ENCODE data around the gene LHFPL3.

LHFPL3 gene

GRCh38 chr7:104777301-104777800 lies 448.9 kb downstream of the LHFPL3 start:
- no peak overlapping the region for H3K4me3 ChIP-seq (ENCODE audit: low read depth, low read length)
- no peak for TF ChIP-seq MYC (IDR thresholded peaks at IDR 0.05; ENCODE audit: low read depth, low read length)
- no peak for TF ChIP-seq MAX (IDR thresholded peaks at IDR 0.05; ENCODE audit: low read depth, low read length)
- TF ChIP-seq POLR2A (IDR thresholded peaks at IDR 0.05; ENCODE audit: extremely low read depth, insufficient read length), result no peak
- no peak for TF ChIP-seq CTCF (IDR thresholded peaks at IDR 0.05; ENCODE audit: low read depth, low read length)
- no peak for DNase-seq (ENCODE audit: low read depth)

- no peak overlapping the region for H3K4me3 ChIP-seq (ENCODE audit: low read depth, low read length)
- no peak for TF ChIP-seq MYC (IDR thresholded peaks at IDR 0.05; ENCODE audit: low read depth, low read length)
- no peak for TF ChIP-seq POLR2A (IDR thresholded peaks at IDR 0.05; ENCODE audit: extremely low read depth, insufficient read length)
- TF ChIP-seq CTCF (IDR thresholded peaks at IDR 0.05; ENCODE audit: low read depth, low read length), result no peak
- no peak for TF ChIP-seq MAX (IDR thresholded peaks at IDR 0.05; ENCODE audit: low read depth, low read length)
- no peak for DNase-seq (ENCODE audit: low read depth)
These were observed 451.5 kb downstream of the LHFPL3 start for GRCh38 chr7:104779888-104780287.

GRCh38 chr7:104784686-104785085 lies 456.3 kb downstream of the LHFPL3 start:
- H3K4me3 ChIP-seq (ENCODE audit: low read depth, low read length), result no peak overlapping the region
- TF ChIP-seq MAX (IDR thresholded peaks at IDR 0.05; ENCODE audit: low read depth, low read length) (no peak), CTCF (IDR thresholded peaks at IDR 0.05; ENCODE audit: low read depth, low read length) (no peak), POLR2A (IDR thresholded peaks at IDR 0.05; ENCODE audit: extremely low read depth, insufficient read length) (no peak), MYC (IDR thresholded peaks at IDR 0.05; ENCODE audit: low read depth, low read length) (no peak)
- DNase-seq (ENCODE audit: low read depth), result no peak

- no peak for TF ChIP-seq CTCF (IDR thresholded peaks at IDR 0.05; ENCODE audit: low read depth, low read length)
- no peak for TF ChIP-seq POLR2A (IDR thresholded peaks at IDR 0.05; ENCODE audit: extremely low read depth, insufficient read length)
- TF ChIP-seq MAX (IDR thresholded peaks at IDR 0.05; ENCODE audit: low read depth, low read length), result no peak
- no peak for TF ChIP-seq MYC (IDR thresholded peaks at IDR 0.05; ENCODE audit: low read depth, low read length)
- DNase-seq (ENCODE audit: low read depth), result no peak
- H3K4me3 ChIP-seq (ENCODE audit: low read depth, low read length), result no peak overlapping the region
These were observed 461.4 kb downstream of the LHFPL3 start for GRCh38 chr7:104789780-104790179.

GRCh38 chr7:104790440-104790839 lies 462.0 kb downstream of the LHFPL3 start:
- TF ChIP-seq MAX (IDR thresholded peaks at IDR 0.05; ENCODE audit: low read depth, low read length), result no peak
- no peak for TF ChIP-seq POLR2A (IDR thresholded peaks at IDR 0.05; ENCODE audit: extremely low read depth, insufficient read length)
- TF ChIP-seq CTCF (IDR thresholded peaks at IDR 0.05; ENCODE audit: low read depth, low read length), result no peak
- no peak for TF ChIP-seq MYC (IDR thresholded peaks at IDR 0.05; ENCODE audit: low read depth, low read length)
- DNase-seq (ENCODE audit: low read depth), result no peak
- H3K4me3 ChIP-seq (ENCODE audit: low read depth, low read length), result no peak overlapping the region
